ENCODE results near the gene ITIH1. TPM values are rescaled to one million over a fixed set of nuclear protein-coding genes. Genes with fewer than 3 reads are reported as not detected.

ITIH1 gene
- polyA plus RNA-seq, 1 donor from 2014 or later = not detected

DNA sequence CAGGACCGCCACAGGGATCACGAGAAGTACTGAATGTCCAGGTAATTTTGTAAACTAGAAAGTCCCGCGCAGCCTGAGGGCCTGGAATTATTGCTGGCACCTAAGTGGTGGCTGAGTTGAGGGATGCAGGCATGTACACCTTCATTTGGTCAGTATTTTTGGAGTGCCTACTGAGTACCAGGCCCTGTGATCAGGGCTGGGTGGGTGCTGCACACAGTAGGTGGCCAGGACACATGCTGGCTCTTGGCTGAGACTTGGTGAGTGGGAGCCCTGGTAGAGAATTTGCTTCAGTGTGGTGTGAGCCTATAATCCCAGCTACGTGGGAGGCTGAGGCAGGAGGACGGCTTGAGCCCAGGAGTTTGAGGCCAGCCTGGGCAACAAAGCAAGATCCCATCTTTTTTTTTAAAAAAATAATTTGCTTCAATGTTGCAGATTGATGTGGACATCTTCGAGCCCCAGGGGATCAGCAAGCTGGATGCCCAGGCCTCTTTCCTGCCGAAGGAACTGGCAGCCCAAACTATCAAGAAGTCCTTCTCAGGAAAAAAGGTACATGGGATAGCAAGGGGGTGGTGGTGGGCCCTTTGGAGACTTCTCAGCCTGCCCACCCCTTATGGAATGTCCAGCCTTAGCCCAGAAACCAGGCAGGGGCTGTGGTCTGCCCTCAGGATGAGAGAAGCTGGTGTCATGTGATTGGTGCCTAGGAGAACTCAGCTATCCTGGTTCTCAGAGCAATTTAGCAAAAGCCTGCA is 2.6 kb downstream of the ITIH1 start:
- H2AFZ ChIP-seq (ENCODE audit: low read depth, low read length) = no peak overlapping the region
- no peaks in the 10 kb centered on the region for H3K27me3 ChIP-seq (ENCODE audit: insufficient read depth, low read depth, low read length)
- no peak overlapping the region for H3K4me2 ChIP-seq (ENCODE audit: low read length)
- no peaks in the 10 kb centered on the region for H3K9me3 ChIP-seq (ENCODE audit: low read length)
- H3K27ac ChIP-seq (ENCODE audit: low read length) = no peak overlapping the region
- no peaks in the 10 kb centered on the region for H3F3A ChIP-seq (ENCODE audit: insufficient read depth, low read length, poor library complexity, severe bottlenecking)
- TF ChIP-seq EP300 (conservative IDR thresholded peaks at IDR 0.05; ENCODE audit: poor library complexity, severe bottlenecking) = no peak
- TF ChIP-seq, protein P1, sequence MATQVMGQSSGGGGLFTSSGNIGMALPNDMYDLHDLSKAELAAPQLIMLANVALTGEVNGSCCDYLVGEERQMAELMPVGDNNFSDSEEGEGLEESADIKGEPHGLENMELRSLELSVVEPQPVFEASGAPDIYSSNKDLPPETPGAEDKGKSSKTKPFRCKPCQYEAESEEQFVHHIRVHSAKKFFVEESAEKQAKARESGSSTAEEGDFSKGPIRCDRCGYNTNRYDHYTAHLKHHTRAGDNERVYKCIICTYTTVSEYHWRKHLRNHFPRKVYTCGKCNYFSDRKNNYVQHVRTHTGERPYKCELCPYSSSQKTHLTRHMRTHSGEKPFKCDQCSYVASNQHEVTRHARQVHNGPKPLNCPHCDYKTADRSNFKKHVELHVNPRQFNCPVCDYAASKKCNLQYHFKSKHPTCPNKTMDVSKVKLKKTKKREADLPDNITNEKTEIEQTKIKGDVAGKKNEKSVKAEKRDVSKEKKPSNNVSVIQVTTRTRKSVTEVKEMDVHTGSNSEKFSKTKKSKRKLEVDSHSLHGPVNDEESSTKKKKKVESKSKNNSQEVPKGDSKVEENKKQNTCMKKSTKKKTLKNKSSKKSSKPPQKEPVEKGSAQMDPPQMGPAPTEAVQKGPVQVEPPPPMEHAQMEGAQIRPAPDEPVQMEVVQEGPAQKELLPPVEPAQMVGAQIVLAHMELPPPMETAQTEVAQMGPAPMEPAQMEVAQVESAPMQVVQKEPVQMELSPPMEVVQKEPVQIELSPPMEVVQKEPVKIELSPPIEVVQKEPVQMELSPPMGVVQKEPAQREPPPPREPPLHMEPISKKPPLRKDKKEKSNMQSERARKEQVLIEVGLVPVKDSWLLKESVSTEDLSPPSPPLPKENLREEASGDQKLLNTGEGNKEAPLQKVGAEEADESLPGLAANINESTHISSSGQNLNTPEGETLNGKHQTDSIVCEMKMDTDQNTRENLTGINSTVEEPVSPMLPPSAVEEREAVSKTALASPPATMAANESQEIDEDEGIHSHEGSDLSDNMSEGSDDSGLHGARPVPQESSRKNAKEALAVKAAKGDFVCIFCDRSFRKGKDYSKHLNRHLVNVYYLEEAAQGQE (IDR thresholded peaks at IDR 0.05; ENCODE audit: borderline replicate concordance) = no peak
- H3K9me2 ChIP-seq (ENCODE audit: insufficient read depth, low read length) = no peaks in the 10 kb centered on the region
- H3K79me2 ChIP-seq (replicated peaks; ENCODE audit: insufficient read depth, low read length) = no peaks in the 10 kb centered on the region
- H3K36me3 ChIP-seq (ENCODE audit: insufficient read depth, low read length) = no peaks in the 10 kb centered on the region
- no peak overlapping the region for H3K9ac ChIP-seq (ENCODE audit: low read length)
- H3K4me3 ChIP-seq (ENCODE audit: low read length) = no peak overlapping the region
- no peaks in the 10 kb centered on the region for H4K20me1 ChIP-seq (ENCODE audit: insufficient read depth)

DNA sequence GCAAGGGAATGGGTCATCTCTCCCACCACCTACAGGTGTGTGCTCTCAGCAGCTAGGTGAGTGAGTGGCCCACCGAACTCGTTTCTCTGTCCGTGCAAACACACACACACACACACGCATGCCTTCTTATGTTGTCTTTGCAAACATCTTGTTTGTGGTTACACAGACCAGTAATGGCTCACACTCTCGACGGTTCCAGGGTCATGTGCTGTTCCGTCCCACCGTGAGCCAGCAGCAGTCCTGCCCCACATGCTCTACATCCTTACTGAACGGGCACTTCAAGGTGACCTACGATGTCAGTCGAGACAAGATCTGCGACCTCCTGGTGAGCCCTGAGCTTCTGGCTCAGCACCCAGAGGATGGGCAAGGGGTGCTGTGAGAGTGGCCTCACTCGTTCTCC is 4.3 kb downstream of the ITIH1 start:
- Histone ChIP-seq H2AFZ (ENCODE audit: low read depth, low read length) (no peak overlapping the region), H3K27ac (ENCODE audit: low read length) (no peak overlapping the region), H3K9me3 (ENCODE audit: low read length) (no peaks in the 10 kb centered on the region), H3K79me2 (replicated peaks; ENCODE audit: insufficient read depth, low read length) (no peaks in the 10 kb centered on the region), H3K36me3 (ENCODE audit: insufficient read depth, low read length) (no peaks in the 10 kb centered on the region), H3K9me2 (ENCODE audit: insufficient read depth, low read length) (no peaks in the 10 kb centered on the region), H4K20me1 (ENCODE audit: insufficient read depth) (no peaks in the 10 kb centered on the region), H3K27me3 (ENCODE audit: insufficient read depth, low read depth, low read length) (no peaks in the 10 kb centered on the region), H3K4me3 (ENCODE audit: low read length) (no peak overlapping the region), H3K9ac (ENCODE audit: low read length) (no peak overlapping the region), H3F3A (ENCODE audit: insufficient read depth, low read length, poor library complexity, severe bottlenecking) (no peaks in the 10 kb centered on the region), H3K4me2 (ENCODE audit: low read length) (no peak overlapping the region)
- no peak for TF ChIP-seq MXI1 (conservative IDR thresholded peaks at IDR 0.05; ENCODE audit: poor library complexity, severe bottlenecking)
- no peak for TF ChIP-seq EZH2 (IDR thresholded peaks at IDR 0.05; ENCODE audit: borderline replicate concordance, insufficient read depth, low read length, poor library complexity, severe bottlenecking)
- TF ChIP-seq RAD21 (conservative IDR thresholded peaks at IDR 0.05) = no peak
- no peak for TF ChIP-seq EP300 (conservative IDR thresholded peaks at IDR 0.05; ENCODE audit: poor library complexity, severe bottlenecking)
- no peak for TF ChIP-seq SMC3 (conservative IDR thresholded peaks at IDR 0.05; ENCODE audit: poor library complexity)
- TF ChIP-seq, protein P2, sequence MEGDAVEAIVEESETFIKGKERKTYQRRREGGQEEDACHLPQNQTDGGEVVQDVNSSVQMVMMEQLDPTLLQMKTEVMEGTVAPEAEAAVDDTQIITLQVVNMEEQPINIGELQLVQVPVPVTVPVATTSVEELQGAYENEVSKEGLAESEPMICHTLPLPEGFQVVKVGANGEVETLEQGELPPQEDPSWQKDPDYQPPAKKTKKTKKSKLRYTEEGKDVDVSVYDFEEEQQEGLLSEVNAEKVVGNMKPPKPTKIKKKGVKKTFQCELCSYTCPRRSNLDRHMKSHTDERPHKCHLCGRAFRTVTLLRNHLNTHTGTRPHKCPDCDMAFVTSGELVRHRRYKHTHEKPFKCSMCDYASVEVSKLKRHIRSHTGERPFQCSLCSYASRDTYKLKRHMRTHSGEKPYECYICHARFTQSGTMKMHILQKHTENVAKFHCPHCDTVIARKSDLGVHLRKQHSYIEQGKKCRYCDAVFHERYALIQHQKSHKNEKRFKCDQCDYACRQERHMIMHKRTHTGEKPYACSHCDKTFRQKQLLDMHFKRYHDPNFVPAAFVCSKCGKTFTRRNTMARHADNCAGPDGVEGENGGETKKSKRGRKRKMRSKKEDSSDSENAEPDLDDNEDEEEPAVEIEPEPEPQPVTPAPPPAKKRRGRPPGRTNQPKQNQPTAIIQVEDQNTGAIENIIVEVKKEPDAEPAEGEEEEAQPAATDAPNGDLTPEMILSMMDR (IDR thresholded peaks at IDR 0.05; ENCODE audit: poor library complexity, severe bottlenecking) = no peak
- TF ChIP-seq TAF1 (IDR thresholded peaks at IDR 0.05; ENCODE audit: low read depth) = no peak
- no peak for TF ChIP-seq POLR2AphosphoS5 (IDR thresholded peaks at IDR 0.05)
- TF ChIP-seq, protein P1 (IDR thresholded peaks at IDR 0.05; ENCODE audit: borderline replicate concordance) = no peak
